RWPE2 (cell line): ENCODE data around the gene NCMAP.

Experiments
- ATAC-seq: fragments of 200-7000 bp; cut with Tn5 transposase; 3 replicates; pipeline ENCODE4 v1.9.1; 2021; ENCODE audit warnings: low read depth
- DNase-seq: peaks from one replicate; pipeline ENCODE4 v3.0.0-alpha.2; 2020; ENCODE audit warnings: low spot score
- H3K27ac ChIP-seq: fragments of 450-650 bp; 2 replicates; pipeline ENCODE4 v1.5.1; 2017; ENCODE audit warnings: mild to moderate bottlenecking; ENCODE audit not compliant: poor library complexity, severe bottlenecking
- H3K27me3 ChIP-seq: fragments of 250-450 bp; sonication (Bioruptor Pico); 2 replicates; pipeline ENCODE4 v1.5.1; 2021; ENCODE audit warnings: mild to moderate bottlenecking, moderate library complexity; ENCODE audit not compliant: insufficient read depth, poor library complexity, severe bottlenecking
- H3K36me3 ChIP-seq: fragments of 250-450 bp; sonication (Bioruptor Pico); 2 replicates; pipeline ENCODE4 v1.5.1; 2020; ENCODE audit warnings: low read depth, mild to moderate bottlenecking, moderate library complexity
- H3K4me1 ChIP-seq: fragments of 250-450 bp; sonication (Bioruptor Pico); 2 replicates; pipeline ENCODE4 v1.5.1; 2021; ENCODE audit warnings: mild to moderate bottlenecking, moderate library complexity; ENCODE audit not compliant: insufficient read depth, poor library complexity, severe bottlenecking
- H3K4me3 ChIP-seq: fragments of 250-450 bp; sonication (Bioruptor Pico); 2 replicates; pipeline ENCODE4 v1.5.1; 2021; ENCODE audit warnings: mild to moderate bottlenecking, moderate library complexity; ENCODE audit not compliant: severe bottlenecking
- H3K9me3 ChIP-seq: fragments of 250-450 bp; sonication (Bioruptor Pico); 2 replicates; pipeline ENCODE4 v1.5.1; 2021; ENCODE audit warnings: mild to moderate bottlenecking, moderate library complexity; ENCODE audit not compliant: severe bottlenecking
- TF ChIP-seq, protein P1 (sequence below): fragments of 450-650 bp; IDR thresholded peaks from one replicate; pipeline ENCODE4 v1.5.1; 2017; ENCODE audit warnings: mild to moderate bottlenecking, moderate library complexity; ENCODE audit not compliant: poor library complexity, severe bottlenecking

Gene NCMAP

DNA sequence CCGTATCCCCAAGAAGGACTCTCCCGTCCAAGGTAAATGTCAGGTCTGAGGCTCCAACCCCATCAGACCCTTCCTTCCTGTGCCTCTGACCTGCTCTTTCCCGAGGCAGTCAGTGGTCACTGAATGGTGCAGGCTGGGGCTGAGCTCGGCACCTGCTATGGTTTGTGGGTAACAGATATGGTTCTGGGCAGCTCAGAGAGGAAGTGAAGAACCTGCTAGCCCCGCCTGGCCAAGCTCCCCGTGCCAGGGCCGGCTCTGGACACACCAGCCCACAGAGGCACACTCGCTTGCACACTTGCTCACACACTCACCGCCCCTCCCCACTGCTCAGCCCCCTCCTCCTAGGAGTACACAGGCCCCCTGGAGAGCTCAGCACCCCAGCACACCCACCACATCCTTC lies 16.4 kb downstream of the NCMAP start:
- ATAC-seq (no peak), DNase-seq (no peak)
- Histone ChIP-seq H3K4me3 (no peak overlapping the region), H3K9me3 (no peaks in the 10 kb centered on the region), H3K36me3 (no peaks in the 10 kb centered on the region), H3K27ac (no peak overlapping the region), H3K4me1 (no peaks in the 10 kb centered on the region), H3K27me3 (no peaks in the 10 kb centered on the region)
- TF ChIP-seq, protein P1, sequence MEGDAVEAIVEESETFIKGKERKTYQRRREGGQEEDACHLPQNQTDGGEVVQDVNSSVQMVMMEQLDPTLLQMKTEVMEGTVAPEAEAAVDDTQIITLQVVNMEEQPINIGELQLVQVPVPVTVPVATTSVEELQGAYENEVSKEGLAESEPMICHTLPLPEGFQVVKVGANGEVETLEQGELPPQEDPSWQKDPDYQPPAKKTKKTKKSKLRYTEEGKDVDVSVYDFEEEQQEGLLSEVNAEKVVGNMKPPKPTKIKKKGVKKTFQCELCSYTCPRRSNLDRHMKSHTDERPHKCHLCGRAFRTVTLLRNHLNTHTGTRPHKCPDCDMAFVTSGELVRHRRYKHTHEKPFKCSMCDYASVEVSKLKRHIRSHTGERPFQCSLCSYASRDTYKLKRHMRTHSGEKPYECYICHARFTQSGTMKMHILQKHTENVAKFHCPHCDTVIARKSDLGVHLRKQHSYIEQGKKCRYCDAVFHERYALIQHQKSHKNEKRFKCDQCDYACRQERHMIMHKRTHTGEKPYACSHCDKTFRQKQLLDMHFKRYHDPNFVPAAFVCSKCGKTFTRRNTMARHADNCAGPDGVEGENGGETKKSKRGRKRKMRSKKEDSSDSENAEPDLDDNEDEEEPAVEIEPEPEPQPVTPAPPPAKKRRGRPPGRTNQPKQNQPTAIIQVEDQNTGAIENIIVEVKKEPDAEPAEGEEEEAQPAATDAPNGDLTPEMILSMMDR, result no peak

DNA sequence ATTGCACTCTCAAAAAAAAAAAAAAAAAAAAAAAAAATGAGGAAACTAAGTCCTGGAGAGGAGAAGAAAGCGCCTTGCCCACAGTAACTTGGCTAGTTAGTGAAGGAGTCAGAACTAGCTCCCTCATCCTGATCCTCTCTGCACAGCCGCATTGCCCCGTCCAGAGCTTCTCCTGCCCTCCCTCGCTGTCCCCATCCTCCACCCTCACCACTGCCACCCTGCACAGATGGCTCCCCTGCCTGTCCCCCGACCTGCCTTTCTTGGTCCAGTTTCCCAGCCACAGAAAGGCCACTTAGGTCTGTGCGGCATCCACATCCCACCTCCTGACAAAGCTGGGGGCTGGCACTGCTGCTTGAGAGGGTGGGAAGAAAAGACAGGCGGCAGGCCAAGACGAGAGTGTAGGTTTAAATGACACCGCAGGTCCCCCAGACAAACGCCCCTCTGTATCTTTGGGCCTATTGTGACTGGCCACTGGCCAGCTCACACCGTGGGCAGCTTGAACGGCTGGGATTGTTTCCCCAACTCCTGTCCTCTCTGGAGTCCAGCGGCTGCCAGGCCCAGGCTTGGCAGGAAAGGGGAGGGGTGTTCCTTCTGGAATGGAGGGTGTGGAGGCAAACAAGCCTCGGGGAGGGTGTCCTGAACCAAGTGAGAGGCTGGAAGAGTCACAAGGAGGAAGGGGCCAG lies 20.2 kb downstream of the NCMAP start:
- Histone ChIP-seq H3K9me3 (no peaks in the 10 kb centered on the region), H3K4me3 (no peak overlapping the region), H3K36me3 (no peaks in the 10 kb centered on the region), H3K27ac (no peak overlapping the region), H3K4me1 (no peaks in the 10 kb centered on the region), H3K27me3 (no peaks in the 10 kb centered on the region)
- ATAC-seq (0 out of 3 replicates have a peak, but pooled peaks have one; percentile 19), DNase-seq (no peak)
- TF ChIP-seq, protein P1, result no peak

DNA sequence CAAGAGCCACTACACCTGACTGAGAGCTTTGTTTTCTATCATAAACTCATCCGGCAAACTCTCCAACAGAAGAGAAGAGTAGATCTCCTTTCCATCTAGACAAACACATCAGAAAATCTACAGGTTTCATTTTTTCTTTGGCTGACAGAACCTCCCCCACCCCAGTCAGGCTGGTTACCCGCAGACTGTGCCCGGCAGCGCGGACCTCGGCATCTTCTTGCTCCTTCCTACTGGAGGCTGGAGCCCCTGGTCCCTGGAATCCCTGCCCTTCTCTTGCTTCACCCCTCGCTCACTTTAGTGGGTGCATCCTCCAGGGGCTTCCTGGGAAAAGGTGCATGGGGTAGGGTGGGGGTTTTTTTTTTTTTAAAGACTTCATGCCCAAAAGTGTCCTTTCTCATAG lies 23.0 kb downstream of the NCMAP start:
- H3K27me3 ChIP-seq, result no peaks in the 10 kb centered on the region
- no peaks in the 10 kb centered on the region for H3K36me3 ChIP-seq
- H3K9me3 ChIP-seq, result no peaks in the 10 kb centered on the region
- DNase-seq (no peak), ATAC-seq (no peak)
- TF ChIP-seq, protein P1, result no peak
- no peak overlapping the region for H3K4me3 ChIP-seq
- H3K4me1 ChIP-seq, result no peaks in the 10 kb centered on the region
- H3K27ac ChIP-seq, result no peak overlapping the region

DNA sequence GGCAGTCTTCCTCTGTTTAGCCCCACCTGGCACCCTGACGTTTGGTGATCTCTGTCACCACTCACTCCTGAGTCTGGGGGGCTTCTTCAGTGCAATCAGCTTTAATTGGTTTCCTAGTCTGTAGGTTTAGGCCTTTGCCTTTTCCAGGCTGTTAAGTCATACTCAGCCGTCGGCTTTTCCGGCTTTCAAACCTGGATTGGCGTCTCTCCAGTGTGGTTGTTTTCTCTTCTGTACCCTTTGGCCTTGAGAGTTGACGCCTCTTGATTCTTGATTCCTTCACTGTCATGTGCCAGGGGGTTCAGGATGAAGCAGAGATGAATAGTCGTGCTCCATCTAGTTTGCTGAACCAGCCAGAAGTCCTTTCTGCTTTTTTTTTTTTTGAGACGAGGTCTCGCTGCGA lies 24.9 kb downstream of the NCMAP start:
- Histone ChIP-seq H3K36me3 (no peaks in the 10 kb centered on the region), H3K9me3 (no peaks in the 10 kb centered on the region), H3K27ac (no peak overlapping the region), H3K4me1 (no peaks in the 10 kb centered on the region), H3K27me3 (no peaks in the 10 kb centered on the region), H3K4me3 (no peak overlapping the region)
- ATAC-seq, result no peak
- TF ChIP-seq, protein P1, result no peak
- DNase-seq, result no peak

DNA sequence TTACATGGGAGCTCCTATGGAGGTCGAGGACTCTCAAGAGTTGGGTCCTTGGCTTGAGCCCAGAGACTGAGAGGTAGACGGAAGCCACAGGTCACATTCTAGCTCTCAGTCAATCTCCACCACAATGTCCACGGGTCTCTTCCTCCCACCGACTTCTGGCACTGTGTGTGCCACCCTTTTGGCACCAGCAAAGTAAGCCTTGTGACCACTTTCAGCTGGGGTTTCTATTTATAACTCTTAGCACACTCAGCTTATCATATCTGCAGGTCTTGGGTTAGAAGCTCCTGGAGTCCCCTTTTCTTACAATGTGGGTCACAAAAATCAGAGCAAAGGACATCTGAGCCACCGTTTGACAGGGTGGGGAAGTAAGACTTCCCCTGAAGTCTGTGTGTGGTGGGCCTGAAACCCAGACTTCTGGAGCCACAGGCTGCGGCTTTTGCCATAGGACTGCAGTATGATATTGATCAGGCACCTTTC lies 28.3 kb downstream of the NCMAP start:
- Histone ChIP-seq H3K36me3 (no peaks in the 10 kb centered on the region), H3K27ac (no peak overlapping the region), H3K9me3 (no peaks in the 10 kb centered on the region), H3K27me3 (no peaks in the 10 kb centered on the region), H3K4me3 (no peak overlapping the region), H3K4me1 (no peaks in the 10 kb centered on the region)
- ATAC-seq (no peak), DNase-seq (no peak)
- TF ChIP-seq, protein P1, result no peak
